Renal cortical epithelial cell (primary cell): ENCODE measurements around the gene RAD51. TPM values are rescaled to one million over a fixed set of nuclear protein-coding genes. Genes with fewer than 3 reads are reported as not detected.

Source experiments
- total RNA-seq: library from RNA; depleted of rRNA; stranded (reverse); fragments of >200 nt; gene quantifications from 2 replicates; pipeline ENCODE4 v1.2.3, GENCODE V29; 2014

Gene RAD51
- total RNA-seq, 1 donor from 2014 or later, result 0.85 TPM

Other genes with a start within 250 kb of the RAD51 start
- gene CHST14, start 224.2 kb upstream of the RAD51 start, total RNA-seq, result 5.2 and 18.5 TPM in 2 replicates
- gene CCDC32, start 130.1 kb upstream of the RAD51 start, total RNA-seq, result 25.6 and 29.2 TPM in 2 replicates
- 12.7 and 17.7 TPM in 2 replicates for gene RPUSD2, start 125.9 kb upstream of the RAD51 start, total RNA-seq
- 0.80 and 9.9 TPM in 2 replicates for gene KNL1, start 100.9 kb upstream of the RAD51 start, total RNA-seq
- gene RMDN3, start 60.1 kb downstream of the RAD51 start, total RNA-seq, result 17.2 and 27.0 TPM in 2 replicates
- gene GCHFR, start 68.9 kb downstream of the RAD51 start, total RNA-seq, result 5.5 and 11.1 TPM in 2 replicates
- gene C15orf62, start 74.8 kb downstream of the RAD51 start, total RNA-seq, result 0.50 and 0.69 TPM in 2 replicates
- 24.5 and 30.6 TPM in 2 replicates for gene ZFYVE19, start 111.9 kb downstream of the RAD51 start, total RNA-seq
- 16.2 and 24.7 TPM in 2 replicates for gene DNAJC17, start 112.3 kb downstream of the RAD51 start, total RNA-seq
- not detected in 2 replicates for gene PPP1R14D, start 133.5 kb downstream of the RAD51 start, total RNA-seq
- 144 and 235 TPM in 2 replicates for gene SPINT1, start 148.9 kb downstream of the RAD51 start, total RNA-seq
- gene RHOV, start 179.1 kb downstream of the RAD51 start, total RNA-seq, result 0.45 and 1.6 TPM in 2 replicates
- 52.7 and 62.3 TPM in 2 replicates for gene VPS18, start 199.3 kb downstream of the RAD51 start, total RNA-seq
- gene DLL4, start 234.2 kb downstream of the RAD51 start, total RNA-seq, result 0.15 and 0.17 TPM in 2 replicates